Measurements from ENCODE around the gene SALL1. TPM values are rescaled to one million over a fixed set of nuclear protein-coding genes. Genes with fewer than 3 reads are reported as not detected.

The SALL1 gene
- total and polyA plus RNA-seq, 9 of the 15 experiments (the other 6 are each of a cell fraction or from before 2014, with no cell fraction given), result not detected

DNA sequence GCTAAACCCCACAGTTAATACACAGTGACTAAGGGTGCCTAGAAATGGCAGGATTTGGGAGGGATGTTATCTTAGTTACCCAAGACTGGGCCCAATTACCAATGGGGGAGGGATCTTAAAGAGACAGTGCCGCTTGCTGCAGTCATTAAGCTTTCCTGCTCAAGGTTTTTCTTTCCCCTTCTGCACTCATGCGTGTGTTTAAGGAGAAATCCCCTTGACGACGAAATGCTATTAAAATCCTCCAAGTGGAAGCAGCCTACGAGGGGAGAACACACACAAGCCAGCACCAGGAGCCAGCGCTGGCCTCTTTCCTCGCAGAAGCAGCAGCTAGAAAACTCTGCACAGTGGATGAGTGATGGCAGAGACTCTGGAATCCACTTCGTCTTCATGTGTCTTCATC, 22.0 kb downstream of the SALL1 start:
- H4K20me1 ChIP-seq (replicated peaks; ENCODE audit: control insufficient read depth, insufficient read depth, low read length), result no peaks in the 10 kb centered on the region
- ChIA-PET POLR2A (no interaction called here), CTCF (ENCODE audit: low intra/inter-chr PET ratio) (no interaction called here)
- ATAC-seq, result no peak
- no peaks in the 10 kb centered on the region for H3K9me3 ChIP-seq (replicated peaks; ENCODE audit: control insufficient read depth, insufficient read depth, low read depth, low read length)
- 1% methylated on average over 8 of the region's 8 CpGs for WGBS (ENCODE audit: insufficient coverage, low coverage, missing lambda C conversion rate)
- in situ Hi-C loops (cut with MboI), result no loop called here
- no peak for DNase-seq (ENCODE audit: extremely low read depth in 1 of 4, low spot score in 3 of 4)
- H3K4me1 ChIP-seq (replicated peaks in 1 of 2; ENCODE audit: control insufficient read depth in 2 of 2, insufficient read depth in 2 of 2, low read length in 2 of 2), result no peaks in the 10 kb centered on the region
- H3K4me2 ChIP-seq (ENCODE audit: insufficient read depth, low read length), result no peak overlapping the region
- H3K36me3 ChIP-seq (ENCODE audit: control insufficient read depth, insufficient read depth, low read length), result no peaks in the 10 kb centered on the region
- no peaks in the 10 kb centered on the region for H3K79me2 ChIP-seq (ENCODE audit: control insufficient read depth, insufficient read depth, low read length)
- FAIRE-seq, result no peak
- BruUV-seq (replicated peaks), result no TSS peak
- no peak overlapping the region for H2AFZ ChIP-seq (ENCODE audit: low read depth, low read length)
- intact Hi-C loops (cut with micrococcal nuclease), result no loop called here
- no peak overlapping the region for H3K9ac ChIP-seq (ENCODE audit: insufficient read depth in 1 of 2, low read depth in 2 of 2, low read length in 2 of 2)
- H3K27ac ChIP-seq (ENCODE audit: extremely low read depth, low read depth, low read length), result no peak overlapping the region
- H3K4me3 ChIP-seq, result no peak overlapping the region
- H3K9me1 ChIP-seq (ENCODE audit: control insufficient read depth, insufficient read depth, low read length), result no peaks in the 10 kb centered on the region
- H3K27me3 ChIP-seq (ENCODE audit: control insufficient read depth in 2 of 2, insufficient read depth in 2 of 2, low read length in 2 of 2), result 0 out of 5 replicates have a peak, but pooled peaks cover 0 to 11% of the 10 kb centered on the region in 2 experiments
- TF ChIP-seq, protein P1, sequence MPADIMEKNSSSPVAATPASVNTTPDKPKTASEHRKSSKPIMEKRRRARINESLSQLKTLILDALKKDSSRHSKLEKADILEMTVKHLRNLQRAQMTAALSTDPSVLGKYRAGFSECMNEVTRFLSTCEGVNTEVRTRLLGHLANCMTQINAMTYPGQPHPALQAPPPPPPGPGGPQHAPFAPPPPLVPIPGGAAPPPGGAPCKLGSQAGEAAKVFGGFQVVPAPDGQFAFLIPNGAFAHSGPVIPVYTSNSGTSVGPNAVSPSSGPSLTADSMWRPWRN (IDR thresholded peaks at IDR 0.05; ENCODE audit: low read depth), result no peak
- no peak for TF ChIP-seq SIRT6 (IDR thresholded peaks at IDR 0.05; ENCODE audit: low read depth, low read length)
- TF ChIP-seq, protein P2, sequence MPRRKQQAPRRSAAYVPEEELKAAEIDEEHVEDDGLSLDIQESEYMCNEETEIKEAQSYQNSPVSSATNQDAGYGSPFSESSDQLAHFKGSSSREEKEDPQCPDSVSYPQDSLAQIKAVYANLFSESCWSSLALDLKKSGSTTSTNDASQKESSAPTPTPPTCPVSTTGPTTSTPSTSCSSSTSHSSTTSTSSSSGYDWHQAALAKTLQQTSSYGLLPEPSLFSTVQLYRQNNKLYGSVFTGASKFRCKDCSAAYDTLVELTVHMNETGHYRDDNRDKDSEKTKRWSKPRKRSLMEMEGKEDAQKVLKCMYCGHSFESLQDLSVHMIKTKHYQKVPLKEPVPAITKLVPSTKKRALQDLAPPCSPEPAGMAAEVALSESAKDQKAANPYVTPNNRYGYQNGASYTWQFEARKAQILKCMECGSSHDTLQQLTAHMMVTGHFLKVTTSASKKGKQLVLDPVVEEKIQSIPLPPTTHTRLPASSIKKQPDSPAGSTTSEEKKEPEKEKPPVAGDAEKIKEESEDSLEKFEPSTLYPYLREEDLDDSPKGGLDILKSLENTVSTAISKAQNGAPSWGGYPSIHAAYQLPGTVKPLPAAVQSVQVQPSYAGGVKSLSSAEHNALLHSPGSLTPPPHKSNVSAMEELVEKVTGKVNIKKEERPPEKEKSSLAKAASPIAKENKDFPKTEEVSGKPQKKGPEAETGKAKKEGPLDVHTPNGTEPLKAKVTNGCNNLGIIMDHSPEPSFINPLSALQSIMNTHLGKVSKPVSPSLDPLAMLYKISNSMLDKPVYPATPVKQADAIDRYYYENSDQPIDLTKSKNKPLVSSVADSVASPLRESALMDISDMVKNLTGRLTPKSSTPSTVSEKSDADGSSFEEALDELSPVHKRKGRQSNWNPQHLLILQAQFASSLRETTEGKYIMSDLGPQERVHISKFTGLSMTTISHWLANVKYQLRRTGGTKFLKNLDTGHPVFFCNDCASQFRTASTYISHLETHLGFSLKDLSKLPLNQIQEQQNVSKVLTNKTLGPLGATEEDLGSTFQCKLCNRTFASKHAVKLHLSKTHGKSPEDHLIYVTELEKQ (CRISPR knock-in tag; IDR thresholded peaks at IDR 0.05), result no peak
- TF ChIP-seq KAT8 (IDR thresholded peaks at IDR 0.05; ENCODE audit: low read depth), result no peak
- no peak for TF ChIP-seq ZNF140 (CRISPR knock-in tag; IDR thresholded peaks at IDR 0.05)
- TF ChIP-seq, protein P3, sequence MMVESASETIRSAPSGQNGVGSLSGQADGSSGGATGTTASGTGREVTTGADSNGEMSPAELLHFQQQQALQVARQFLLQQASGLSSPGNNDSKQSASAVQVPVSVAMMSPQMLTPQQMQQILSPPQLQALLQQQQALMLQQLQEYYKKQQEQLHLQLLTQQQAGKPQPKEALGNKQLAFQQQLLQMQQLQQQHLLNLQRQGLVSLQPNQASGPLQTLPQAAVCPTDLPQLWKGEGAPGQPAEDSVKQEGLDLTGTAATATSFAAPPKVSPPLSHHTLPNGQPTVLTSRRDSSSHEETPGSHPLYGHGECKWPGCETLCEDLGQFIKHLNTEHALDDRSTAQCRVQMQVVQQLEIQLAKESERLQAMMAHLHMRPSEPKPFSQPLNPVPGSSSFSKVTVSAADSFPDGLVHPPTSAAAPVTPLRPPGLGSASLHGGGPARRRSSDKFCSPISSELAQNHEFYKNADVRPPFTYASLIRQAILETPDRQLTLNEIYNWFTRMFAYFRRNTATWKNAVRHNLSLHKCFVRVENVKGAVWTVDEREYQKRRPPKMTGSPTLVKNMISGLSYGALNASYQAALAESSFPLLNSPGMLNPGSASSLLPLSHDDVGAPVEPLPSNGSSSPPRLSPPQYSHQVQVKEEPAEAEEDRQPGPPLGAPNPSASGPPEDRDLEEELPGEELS (CRISPR knock-in tag; IDR thresholded peaks at IDR 0.05; ENCODE audit: borderline replicate concordance), result no peak
- TF ChIP-seq, protein P4, sequence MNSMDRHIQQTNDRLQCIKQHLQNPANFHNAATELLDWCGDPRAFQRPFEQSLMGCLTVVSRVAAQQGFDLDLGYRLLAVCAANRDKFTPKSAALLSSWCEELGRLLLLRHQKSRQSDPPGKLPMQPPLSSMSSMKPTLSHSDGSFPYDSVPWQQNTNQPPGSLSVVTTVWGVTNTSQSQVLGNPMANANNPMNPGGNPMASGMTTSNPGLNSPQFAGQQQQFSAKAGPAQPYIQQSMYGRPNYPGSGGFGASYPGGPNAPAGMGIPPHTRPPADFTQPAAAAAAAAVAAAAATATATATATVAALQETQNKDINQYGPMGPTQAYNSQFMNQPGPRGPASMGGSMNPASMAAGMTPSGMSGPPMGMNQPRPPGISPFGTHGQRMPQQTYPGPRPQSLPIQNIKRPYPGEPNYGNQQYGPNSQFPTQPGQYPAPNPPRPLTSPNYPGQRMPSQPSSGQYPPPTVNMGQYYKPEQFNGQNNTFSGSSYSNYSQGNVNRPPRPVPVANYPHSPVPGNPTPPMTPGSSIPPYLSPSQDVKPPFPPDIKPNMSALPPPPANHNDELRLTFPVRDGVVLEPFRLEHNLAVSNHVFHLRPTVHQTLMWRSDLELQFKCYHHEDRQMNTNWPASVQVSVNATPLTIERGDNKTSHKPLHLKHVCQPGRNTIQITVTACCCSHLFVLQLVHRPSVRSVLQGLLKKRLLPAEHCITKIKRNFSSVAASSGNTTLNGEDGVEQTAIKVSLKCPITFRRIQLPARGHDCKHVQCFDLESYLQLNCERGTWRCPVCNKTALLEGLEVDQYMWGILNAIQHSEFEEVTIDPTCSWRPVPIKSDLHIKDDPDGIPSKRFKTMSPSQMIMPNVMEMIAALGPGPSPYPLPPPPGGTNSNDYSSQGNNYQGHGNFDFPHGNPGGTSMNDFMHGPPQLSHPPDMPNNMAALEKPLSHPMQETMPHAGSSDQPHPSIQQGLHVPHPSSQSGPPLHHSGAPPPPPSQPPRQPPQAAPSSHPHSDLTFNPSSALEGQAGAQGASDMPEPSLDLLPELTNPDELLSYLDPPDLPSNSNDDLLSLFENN (IDR thresholded peaks at IDR 0.05; ENCODE audit: low read depth in 2 of 2, low read length in 2 of 2), result no peak
- TF ChIP-seq ZNF77 (CRISPR knock-in tag; IDR thresholded peaks at IDR 0.05), result no peak
- no peak for TF ChIP-seq KDM4B (IDR thresholded peaks at IDR 0.05; ENCODE audit: borderline replicate concordance in 2 of 2, low read depth in 1 of 2)
- no peak for TF ChIP-seq ZNF184 (CRISPR knock-in tag; IDR thresholded peaks at IDR 0.05)
- no peak for TF ChIP-seq CBX3 (IDR thresholded peaks at IDR 0.05; ENCODE audit: borderline replicate concordance in 1 of 2, low read length in 2 of 2)

Measured in K562 (cell line).